Fibroblast of mammary gland (primary cell): Measurements from ENCODE around the gene PROX1.

Experiments used
- DNase-seq: peaks from one replicate; pipeline ENCODE4 v3.0.0-alpha.2; 2010; ENCODE audit warnings: low read depth
- H3K4me3 ChIP-seq: 2 replicates; pipeline ENCODE4 v1.5.1; 2011; ENCODE audit warnings: low read depth, mild to moderate bottlenecking, low read length, moderate library complexity; ENCODE audit not compliant: control insufficient read depth
- TF ChIP-seq, protein P1 (sequence below): conservative IDR thresholded peaks from 2 replicates; pipeline ENCODE4 v1.5.1; 2011; ENCODE audit warnings: low read depth, low read length, inconsistent platforms; ENCODE audit not compliant: control insufficient read depth, insufficient read depth

The PROX1 gene

DNA sequence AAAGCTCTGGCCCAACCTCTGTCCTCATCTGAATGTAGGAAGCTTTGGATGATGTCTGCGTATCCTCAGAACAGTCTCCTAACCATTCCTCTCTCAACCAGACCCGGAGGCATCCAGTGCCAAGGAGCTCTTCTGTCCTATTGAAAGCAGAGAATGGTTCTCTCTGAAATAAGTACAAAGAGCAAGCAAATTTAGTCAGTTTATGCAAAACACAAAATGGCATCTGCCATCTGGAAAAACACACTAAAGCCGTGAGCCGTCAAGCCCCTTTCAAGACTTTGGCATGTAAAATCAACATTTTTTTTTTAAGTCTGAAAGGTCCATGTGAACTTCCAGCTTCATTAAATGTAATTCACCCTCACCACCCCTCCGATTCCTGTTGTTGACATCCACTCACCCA lies 21.7 kb upstream of the PROX1 start:
- no peak overlapping the region for H3K4me3 ChIP-seq
- DNase-seq: no peak
- TF ChIP-seq, protein P1, sequence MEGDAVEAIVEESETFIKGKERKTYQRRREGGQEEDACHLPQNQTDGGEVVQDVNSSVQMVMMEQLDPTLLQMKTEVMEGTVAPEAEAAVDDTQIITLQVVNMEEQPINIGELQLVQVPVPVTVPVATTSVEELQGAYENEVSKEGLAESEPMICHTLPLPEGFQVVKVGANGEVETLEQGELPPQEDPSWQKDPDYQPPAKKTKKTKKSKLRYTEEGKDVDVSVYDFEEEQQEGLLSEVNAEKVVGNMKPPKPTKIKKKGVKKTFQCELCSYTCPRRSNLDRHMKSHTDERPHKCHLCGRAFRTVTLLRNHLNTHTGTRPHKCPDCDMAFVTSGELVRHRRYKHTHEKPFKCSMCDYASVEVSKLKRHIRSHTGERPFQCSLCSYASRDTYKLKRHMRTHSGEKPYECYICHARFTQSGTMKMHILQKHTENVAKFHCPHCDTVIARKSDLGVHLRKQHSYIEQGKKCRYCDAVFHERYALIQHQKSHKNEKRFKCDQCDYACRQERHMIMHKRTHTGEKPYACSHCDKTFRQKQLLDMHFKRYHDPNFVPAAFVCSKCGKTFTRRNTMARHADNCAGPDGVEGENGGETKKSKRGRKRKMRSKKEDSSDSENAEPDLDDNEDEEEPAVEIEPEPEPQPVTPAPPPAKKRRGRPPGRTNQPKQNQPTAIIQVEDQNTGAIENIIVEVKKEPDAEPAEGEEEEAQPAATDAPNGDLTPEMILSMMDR: no peak

DNA sequence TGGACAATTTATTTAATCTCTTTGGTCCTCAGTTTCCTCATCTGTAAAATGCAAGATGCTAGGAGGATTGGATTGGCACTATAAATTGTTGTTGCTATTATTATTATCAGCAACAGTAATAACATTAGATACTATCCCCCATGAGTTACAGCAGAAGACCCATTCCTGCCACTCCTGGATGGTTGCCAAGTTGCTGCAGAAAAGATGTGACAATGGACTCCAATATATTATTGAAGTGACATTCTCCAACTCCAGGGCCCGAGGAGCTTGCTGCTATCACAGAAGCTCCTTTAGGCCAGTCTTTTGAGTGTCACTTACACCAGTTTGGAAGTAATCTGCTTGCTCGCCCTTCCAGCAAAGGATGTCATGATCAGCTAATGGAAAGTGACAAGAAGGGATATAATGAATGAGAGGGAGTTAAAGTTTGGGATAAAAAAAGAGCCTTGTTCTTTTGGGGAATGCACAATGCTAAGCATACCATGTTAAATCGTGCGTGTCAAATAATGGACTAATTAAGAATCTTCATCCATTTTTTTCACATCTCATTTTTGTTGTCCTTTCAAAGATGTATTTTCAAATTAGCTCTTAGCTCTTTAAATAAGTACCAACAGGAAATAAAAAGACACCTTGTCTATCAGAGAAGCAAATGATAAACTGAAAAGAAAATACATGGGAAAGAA lies 19.5 kb upstream of the PROX1 start:
- no peak for DNase-seq

DNA sequence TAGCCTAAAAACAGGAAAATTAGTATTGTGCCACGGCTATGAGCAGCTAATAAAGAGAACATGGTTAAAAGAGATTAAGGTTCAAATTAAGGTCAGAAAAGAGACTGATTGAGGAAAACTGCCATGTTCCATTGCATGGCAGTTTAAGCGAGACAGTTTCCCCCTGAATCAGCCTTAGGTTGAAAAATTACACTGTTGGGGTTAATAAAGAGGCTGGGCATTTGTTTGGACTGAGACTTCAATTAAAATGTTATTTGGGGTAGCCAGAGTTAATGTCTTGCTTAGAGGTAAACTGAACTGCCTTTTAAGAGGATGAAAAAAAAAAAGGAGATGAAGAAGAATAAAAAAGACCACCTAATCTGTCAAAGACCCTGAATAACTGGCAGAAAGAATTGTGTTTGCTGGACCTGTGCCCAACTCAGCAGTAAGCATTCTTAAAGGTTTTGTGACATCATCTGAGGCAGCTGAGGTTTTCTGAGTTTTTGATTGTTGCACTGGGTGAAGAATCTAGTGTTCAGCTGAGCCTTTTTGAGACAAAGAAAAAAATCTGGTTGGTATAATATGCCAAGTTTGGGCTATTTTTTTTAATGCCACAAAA lies 17.7 kb upstream of the PROX1 start:
- DNase-seq: no peak
- no peak overlapping the region for H3K4me3 ChIP-seq
- TF ChIP-seq, protein P1: no peak

More for the DNA sequence above, 19.5 kb upstream of the PROX1 start:
- TF ChIP-seq, protein P1: no peak
- no peak overlapping the region for H3K4me3 ChIP-seq

DNA sequence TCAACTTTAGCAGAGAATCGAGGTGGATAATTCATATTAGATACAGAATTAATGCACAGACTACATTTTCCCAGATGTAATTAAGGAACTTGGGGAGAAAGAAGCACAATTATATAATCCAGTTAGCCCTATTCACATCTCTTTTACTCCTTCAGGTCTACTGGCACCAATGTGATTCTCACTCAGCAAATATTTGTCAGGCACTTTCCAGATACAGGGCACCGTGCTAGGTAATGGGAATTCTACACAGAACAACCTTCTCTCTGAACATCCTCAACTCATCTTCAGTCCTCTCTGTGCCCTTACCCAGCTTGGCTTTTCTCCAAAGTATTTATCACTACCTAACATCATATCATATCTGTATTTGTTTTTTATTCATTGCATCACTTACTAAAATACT lies 15.6 kb upstream of the PROX1 start:
- no peak overlapping the region for H3K4me3 ChIP-seq
- DNase-seq: no peak
- TF ChIP-seq, protein P1: no peak

GRCh38 chr1:213973129-213973528 lies 14.6 kb upstream of the PROX1 start:
- DNase-seq: no peak
- H3K4me3 ChIP-seq: no peak overlapping the region
- TF ChIP-seq, protein P1: no peak

DNA sequence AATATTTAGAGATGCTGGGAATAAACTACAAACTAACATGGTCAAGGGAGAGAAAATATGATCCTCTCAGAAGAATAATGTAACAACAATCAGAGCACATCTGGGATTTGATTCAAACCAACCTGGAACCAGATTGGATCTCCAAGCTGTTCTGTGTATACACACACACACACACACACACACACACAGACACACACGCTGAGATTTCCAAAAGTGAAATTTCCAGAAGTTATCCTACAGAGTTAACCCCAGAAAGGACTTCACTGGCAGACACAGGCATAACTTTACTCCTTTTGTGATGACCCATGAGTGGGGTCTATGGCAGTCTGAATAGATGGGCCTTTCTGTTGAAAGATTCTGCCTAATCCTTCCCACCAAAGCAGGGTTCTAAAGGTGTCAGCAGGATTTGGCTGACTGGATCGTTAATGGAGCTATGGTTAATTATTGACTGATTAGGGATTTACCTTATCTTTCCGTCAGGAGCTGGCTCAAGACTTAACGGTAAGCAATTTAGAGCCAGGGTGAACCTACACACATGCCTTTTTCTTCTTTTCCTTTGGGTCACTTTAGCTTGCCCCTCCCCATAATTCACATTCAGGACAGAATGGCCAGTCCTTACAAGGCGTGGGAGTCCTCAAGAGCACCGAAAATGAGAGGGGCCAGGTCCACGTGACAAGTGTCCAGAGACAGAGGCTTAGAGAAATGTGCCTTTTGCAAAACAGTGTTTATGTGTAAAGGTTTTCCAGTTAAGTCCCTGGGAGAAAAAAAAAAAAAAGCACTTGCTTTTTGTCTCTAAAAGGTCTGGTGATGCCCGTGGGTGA lies 10.9 kb upstream of the PROX1 start:
- H3K4me3 ChIP-seq: no peak overlapping the region
- DNase-seq: no peak
- TF ChIP-seq, protein P1: no peak
